ENCODE results near the gene AADAC.
"Not testable (repeated sequence)": the region's sequence is repeated elsewhere in the genome, so short reads cannot be mapped to it uniquely, and the experiment has no call there.

Gene AADAC

GRCh38 chr3:151800431-151800830 lies 13.5 kb upstream of the AADAC start:
- no peak for DNase-seq

GRCh38 chr3:151804267-151804666 lies 9.6 kb upstream of the AADAC start:
- DNase-seq, result no peak

- DNase-seq, result no peak
Measured at GRCh38 chr3:151806838-151807237, 7.1 kb upstream of the AADAC start.

GRCh38 chr3:151808926-151809325 lies 5.0 kb upstream of the AADAC start:
- not testable (repeated sequence) for DNase-seq

GRCh38 chr3:151811474-151811873 lies 2.4 kb upstream of the AADAC start:
- DNase-seq, result no peak

GRCh38 chr3:151814588-151814987 lies 672 bp downstream of the AADAC start:
- no peak for DNase-seq

- no peak for DNase-seq
Measured at GRCh38 chr3:151816091-151816604, 2.2 kb downstream of the AADAC start.

- DNase-seq, result no peak
Measured at GRCh38 chr3:151817473-151817872, 3.6 kb downstream of the AADAC start.

GRCh38 chr3:151818361-151818760 lies 4.4 kb downstream of the AADAC start:
- DNase-seq, result no peak

- DNase-seq, result no peak
Measured at GRCh38 chr3:151819910-151820309, 6.0 kb downstream of the AADAC start.

- DNase-seq, result no peak
Measured at GRCh38 chr3:151827816-151828215, 13.9 kb downstream of the AADAC start.

- DNase-seq, result no peak
Measured at GRCh38 chr3:151835751-151836525, 22.0 kb downstream of the AADAC start.

GRCh38 chr3:151837057-151837456 lies 23.1 kb downstream of the AADAC start:
- DNase-seq, result no peak

GRCh38 chr3:151838574-151839312 lies 24.8 kb downstream of the AADAC start:
- no peak for DNase-seq

GRCh38 chr3:151839313-151839631 lies 25.4 kb downstream of the AADAC start:
- DNase-seq, result no peak

- DNase-seq, result no peak
Measured at GRCh38 chr3:151841801-151842200, 27.9 kb downstream of the AADAC start.

- DNase-seq, result no peak
Measured at GRCh38 chr3:151843275-151843674, 29.4 kb downstream of the AADAC start.

GRCh38 chr3:151845306-151845905 lies 31.5 kb downstream of the AADAC start:
- no peak for DNase-seq

- not testable (repeated sequence) for DNase-seq
Measured at GRCh38 chr3:151850065-151850464, 36.1 kb downstream of the AADAC start.

GRCh38 chr3:151852074-151852811 lies 38.3 kb downstream of the AADAC start:
- DNase-seq, result no peak

GRCh38 chr3:151856118-151856517 lies 42.2 kb downstream of the AADAC start:
- no peak for DNase-seq

- no peak for DNase-seq
Measured at GRCh38 chr3:151856641-151857040, 42.7 kb downstream of the AADAC start.

GRCh38 chr3:151859233-151859673 lies 45.3 kb downstream of the AADAC start:
- DNase-seq, result no peak

All from activated CD4-positive, alpha-beta T cell treated with anti-CD3 and anti-CD28 coated beads, Interleukin-2, amount 50 U/mL, for 4 hours (primary cell).